Umbilical cord (tissue), 2 donors: ENCODE measurements around the gene RAI1. TPM values are rescaled to one million over a fixed set of nuclear protein-coding genes. Genes with fewer than 3 reads are reported as not detected.

Experiments used
- DNase-seq: peaks from one replicate; pipeline ENCODE4 v3.0.0-alpha.2; 2015; ENCODE audit warnings: low spot score
- total RNA-seq: library from RNA; depleted of rRNA; stranded (reverse); fragments of >200 nt; gene quantifications from one replicate; pipeline ENCODE4 v1.2.3, GENCODE V29; 2014; ENCODE audit warnings: low replicate concordance; ENCODE audit not compliant: insufficient read depth

RAI1 gene
- total RNA-seq, 1 donor from 2014 or later, result 6.3 TPM

GRCh38 chr17:17815436-17816200 is 134.4 kb downstream of the RAI1 start:
- DNase-seq, result no peak

- no peak for DNase-seq
Observed at GRCh38 chr17:17816240-17816814, 135.1 kb downstream of the RAI1 start.

GRCh38 chr17:17816831-17817551 is 135.7 kb downstream of the RAI1 start:
- no peak for DNase-seq

GRCh38 chr17:17817552-17817947 is 136.3 kb downstream of the RAI1 start:
- no peak for DNase-seq

GRCh38 chr17:17818088-17818526 is 136.8 kb downstream of the RAI1 start:
- no peak for DNase-seq

GRCh38 chr17:17819111-17819510 is 137.9 kb downstream of the RAI1 start:
- DNase-seq, result no peak

- no peak for DNase-seq
Observed at GRCh38 chr17:17819561-17819995, 138.3 kb downstream of the RAI1 start.

GRCh38 chr17:17820046-17820445 is 138.8 kb downstream of the RAI1 start:
- no peak for DNase-seq

GRCh38 chr17:17820463-17821158 is 139.4 kb downstream of the RAI1 start:
- no peak for DNase-seq

- DNase-seq, result no peak
Observed at GRCh38 chr17:17822189-17822588, 140.9 kb downstream of the RAI1 start.

- no peak for DNase-seq
Observed at GRCh38 chr17:17822616-17823015, 141.4 kb downstream of the RAI1 start.

- DNase-seq, result peak; percentile 90
Observed at GRCh38 chr17:17823433-17824118, 142.3 kb downstream of the RAI1 start.

- DNase-seq, result peak; percentile 35
Observed at GRCh38 chr17:17824119-17824782, 143.0 kb downstream of the RAI1 start.

GRCh38 chr17:17824783-17825614 is 143.7 kb downstream of the RAI1 start:
- peak; percentile 34 for DNase-seq

GRCh38 chr17:17826342-17826713 is 145.1 kb downstream of the RAI1 start:
- DNase-seq, result no peak

GRCh38 chr17:17826942-17827785 is 145.9 kb downstream of the RAI1 start:
- no peak for DNase-seq

GRCh38 chr17:17827826-17828621 is 146.8 kb downstream of the RAI1 start:
- DNase-seq, result no peak

GRCh38 chr17:17830269-17830567 is 149.0 kb downstream of the RAI1 start:
- no peak for DNase-seq
